Colonic mucosa (tissue), 4 donors: Measurements from ENCODE around the gene NCBP2. TPM values are rescaled to one million over a fixed set of nuclear protein-coding genes. Genes with fewer than 3 reads are reported as not detected.
A peak's percentile ranks its signal among the peaks of the same experiment; 100 is the strongest.

ENCODE experiments used
- DNase-seq: peaks from one replicate; pipeline ENCODE4 v3.0.0-alpha.2; 2020
- H3K27ac ChIP-seq: fragments of 200-600 bp; one replicate; pipeline ENCODE4 v1.8.0; 2021
- H3K27me3 ChIP-seq: fragments of 200-600 bp; one replicate; pipeline ENCODE4 v1.8.0; 2021
- H3K36me3 ChIP-seq: fragments of 200-600 bp; one replicate; pipeline ENCODE4 v1.8.0; 2021
- H3K4me1 ChIP-seq: fragments of 200-600 bp; one replicate; pipeline ENCODE4 v1.8.0; 2021; ENCODE audit warnings: mild to moderate bottlenecking
- H3K4me3 ChIP-seq: fragments of 200-600 bp; one replicate; pipeline ENCODE4 v1.8.0; 2021
- H3K9ac ChIP-seq, 2 donors: one replicate each; pipeline ENCODE4 v1.7.0; 2013; ENCODE audit warnings: control low read depth in 2 of 2, low read depth in 2 of 2, low read length in 2 of 2
- H3K9me3 ChIP-seq: fragments of 200-600 bp; one replicate; pipeline ENCODE4 v1.8.0; 2021
- CTCF ChIP-seq: fragments of 200-600 bp; IDR thresholded peaks from one replicate; pipeline ENCODE4 v1.8.0; 2022; ENCODE audit warnings: antibody characterized with exemption, mild to moderate bottlenecking
- intact Hi-C: fragments of 100-400 bp; cut with DNase I; formaldehyde crosslinking; loops from one replicate; pipeline ENCODE4 v1.14.1; 2022
- total RNA-seq, 2 donors: library from RNA; stranded (reverse); fragmentation: NEBNext Ultra II Directional in 1 of 2; extraction: Animal tissue kit (Norgen Biotek cat#: 25700) in 1 of 2; gene quantifications; one replicate each; pipeline ENCODE4 v1.2.1, GENCODE V29; 2021
- donor health status: healthy.
- donor health status: DM: no; HTN: no; CAD: no.
- donor health status: DM: no; HTN: no; CAD: no.

Gene NCBP2
- total RNA-seq, 2 donors from 2014 or later: 61.8 to 92.8 TPM

- no peaks in the 10 kb centered on the region for H3K27me3 ChIP-seq
- peak overlapping the region; percentile 78 for H3K4me3 ChIP-seq
- DNase-seq: no peak
- no peaks in the 10 kb centered on the region for H3K9me3 ChIP-seq
- TF ChIP-seq CTCF: no peak
- peaks cover 9% of the 10 kb centered on the region for H3K4me1 ChIP-seq
- peak overlapping the region; percentile 62 for H3K27ac ChIP-seq
- H3K9ac ChIP-seq: peak overlapping the region; percentile 74 to 89
- no peaks in the 10 kb centered on the region for H3K36me3 ChIP-seq
- intact Hi-C loops: loop anchor here (2.0 kb wide), 1 partner anchor 129 kb away; no protein-coding TSS in a partner anchor
These were observed 25.3 kb upstream of the NCBP2 start for GRCh38 chr3:196967412-196968232.

- no peaks in the 10 kb centered on the region for H3K9me3 ChIP-seq
These were observed 24.4 kb upstream of the NCBP2 start for GRCh38 chr3:196966526-196967401.

GRCh38 chr3:196965804-196966173 lies 23.5 kb upstream of the NCBP2 start:
- TF ChIP-seq CTCF: no peak
- no peak overlapping the region for H3K27ac ChIP-seq
- H3K4me1 ChIP-seq: peaks cover 13% of the 10 kb centered on the region
- DNase-seq: no peak
- H3K27me3 ChIP-seq: no peaks in the 10 kb centered on the region
- no peaks in the 10 kb centered on the region for H3K36me3 ChIP-seq
- H3K4me3 ChIP-seq: peak overlapping the region; percentile 3
- intact Hi-C loops: no loop called here
- no peak overlapping the region for H3K9ac ChIP-seq
- H3K9me3 ChIP-seq: no peaks in the 10 kb centered on the region

More at GRCh38 chr3:196966526-196967401, 24.4 kb upstream of the NCBP2 start:
- H3K4me1 ChIP-seq: peaks cover 9% of the 10 kb centered on the region
- no peak for DNase-seq
- H3K9ac ChIP-seq: no peak overlapping the region
- H3K36me3 ChIP-seq: no peaks in the 10 kb centered on the region
- TF ChIP-seq CTCF: no peak
- H3K27ac ChIP-seq: no peak overlapping the region
- no peaks in the 10 kb centered on the region for H3K27me3 ChIP-seq
- peak overlapping the region; percentile 78 for H3K4me3 ChIP-seq
- intact Hi-C loops: no loop called here

- H3K27ac ChIP-seq: peak overlapping the region; percentile 23
- no peaks in the 10 kb centered on the region for H3K36me3 ChIP-seq
- TF ChIP-seq CTCF: no peak
- H3K9me3 ChIP-seq: no peaks in the 10 kb centered on the region
- peaks cover 13% of the 10 kb centered on the region for H3K4me1 ChIP-seq
- DNase-seq: no peak
- H3K4me3 ChIP-seq: peak overlapping the region; percentile 3
- H3K27me3 ChIP-seq: no peaks in the 10 kb centered on the region
- intact Hi-C loops: no loop called here
- H3K9ac ChIP-seq: no peak overlapping the region
These were observed 22.9 kb upstream of the NCBP2 start for GRCh38 chr3:196965112-196965803.

GRCh38 chr3:196963631-196963953 lies 21.3 kb upstream of the NCBP2 start:
- Histone ChIP-seq H3K27me3 (no peaks in the 10 kb centered on the region), H3K36me3 (no peaks in the 10 kb centered on the region), H3K4me1 (peaks cover 13% of the 10 kb centered on the region), H3K9ac (peak overlapping the region in 1 of 2 donors; percentile 23), H3K27ac (peak overlapping the region; percentile 93), H3K9me3 (no peaks in the 10 kb centered on the region), H3K4me3 (no peak overlapping the region)
- no peak for DNase-seq
- intact Hi-C loops: no loop called here
- no peak for TF ChIP-seq CTCF
